GM12878 (cell line): Measurements from ENCODE around the gene LRRC8A. TPM values are rescaled to one million over a fixed set of nuclear protein-coding genes. Genes with fewer than 3 reads are reported as not detected.

ENCODE experiments used
- ATAC-seq: fragments of 200-7000 bp; cut with Tn5 transposase; 3 replicates; pipeline ENCODE4 v1.9.1; 2020; ENCODE audit warnings: mild to moderate bottlenecking, moderate library complexity
- BruUV-seq: library from RNA; stranded (reverse); fragments of 400-500 nt; replicated peaks from 2 replicates; lab custom pipeline; 2021; lab: Mats Ljungman, UMichigan
- CTCF ChIA-PET: fragments of 300-600 bp; sonication (Branson Sonifier 250); formaldehyde crosslinking; extraction: SDS; loops from one replicate; lab custom pipeline; 2021; ENCODE audit warnings: inconsistent platforms; lab: Yijun Ruan, JAX
- POLR2A ChIA-PET: fragments of 350-600 bp; formaldehyde crosslinking; extraction: SDS; loops from one replicate; lab custom pipeline; 2021; ENCODE audit warnings: inconsistent platforms; lab: Charles Lee
- RAD21 ChIA-PET: fragments of 300-600 bp; sonication (Branson Sonifier 250); formaldehyde crosslinking; loops from one replicate; lab custom pipeline; 2023; ENCODE audit warnings: antibody characterized with exemption; ENCODE audit not compliant: unreplicated experiment; lab: Charles Lee
- SMC1A ChIA-PET: fragments of 300-600 bp; sonication (Branson Sonifier 250); formaldehyde crosslinking; loops from one replicate; lab custom pipeline; 2023; ENCODE audit not compliant: unreplicated experiment, uncharacterized antibody; lab: Charles Lee
- DNase-seq: peaks from one replicate; pipeline ENCODE4 v3.0.0-alpha.2; 2011; ENCODE audit warnings: low read depth, low spot score
- FAIRE-seq: peaks from 3 replicates; lab custom pipeline; 2011; peaks lifted over from hg19 to GRCh38; lab: Jason Lieb, UNC
- H2AFZ ChIP-seq: 2 replicates; pipeline ENCODE4 v1.6.0; 2011; ENCODE audit warnings: low read depth, low read length, control low read depth; ENCODE audit not compliant: control insufficient read depth
- H3K27ac ChIP-seq: 2 replicates; pipeline ENCODE4 v1.5.1; 2011; ENCODE audit warnings: control low read depth; ENCODE audit not compliant: control insufficient read depth, insufficient read depth
- H3K27me3 ChIP-seq, 2 experiments: replicated peaks in 1 of 2; 2 replicates each; pipeline versions ENCODE4 v1.6.0 to v1.6.1; 2011; ENCODE audit warnings: low read length in 1 of 2; ENCODE audit not compliant: control insufficient read depth in 2 of 2, insufficient read depth in 2 of 2
- H3K36me3 ChIP-seq, 2 experiments: 2 replicates each; pipeline ENCODE4 v1.5.1; 2011; ENCODE audit warnings: low read length in 1 of 2; ENCODE audit not compliant: control insufficient read depth in 2 of 2, insufficient read depth in 2 of 2
- H3K4me1 ChIP-seq: 2 replicates; pipeline ENCODE4 v1.6.1; 2011; ENCODE audit warnings: mild to moderate bottlenecking, low read length, moderate library complexity, mixed read lengths; ENCODE audit not compliant: control insufficient read depth, insufficient read depth
- H3K4me2 ChIP-seq: 2 replicates; pipeline ENCODE4 v1.6.0; 2011; ENCODE audit warnings: control low read depth; ENCODE audit not compliant: control insufficient read depth, insufficient read depth
- H3K4me3 ChIP-seq: fragments of 200-600 bp; sonication (generic); 2 replicates; pipeline ENCODE4 v1.5.1; 2016
- H3K79me2 ChIP-seq: 2 replicates; pipeline ENCODE4 v1.6.0; 2011; ENCODE audit warnings: low read length; ENCODE audit not compliant: control insufficient read depth, insufficient read depth
- H3K9ac ChIP-seq: 2 replicates; pipeline ENCODE4 v1.8.0; 2011; ENCODE audit warnings: low read length, control low read depth, mixed read lengths; ENCODE audit not compliant: control insufficient read depth, insufficient read depth
- H3K9me3 ChIP-seq: replicated peaks from 3 replicates; pipeline ENCODE4 v1.5.1; 2011; ENCODE audit warnings: mild to moderate bottlenecking, low read length; ENCODE audit not compliant: control insufficient read depth, insufficient read depth
- H4K20me1 ChIP-seq: 2 replicates; pipeline ENCODE4 v1.6.0; 2011; ENCODE audit not compliant: control insufficient read depth, insufficient read depth
- ATF2 ChIP-seq: IDR thresholded peaks from 2 replicates; pipeline ENCODE4 v1.6.1; 2012; ENCODE audit warnings: low read length, inconsistent platforms
- BCL11A ChIP-seq: IDR thresholded peaks from 2 replicates; pipeline ENCODE4 v1.6.1; 2011; ENCODE audit warnings: low read depth, low read length
- E2F4 ChIP-seq: IDR thresholded peaks from 2 replicates; pipeline ENCODE4 v1.6.1; 2012; ENCODE audit warnings: low read depth, low read length, improper control_type of control experiment
- EED ChIP-seq: sonication (generic); IDR thresholded peaks from 2 replicates; pipeline ENCODE4 v1.6.1; 2016; ENCODE audit warnings: antibody characterized with exemption, low read depth
- EP300 ChIP-seq, 2 experiments: fragments of 150-350 bp in 1 of 2; IDR thresholded peaks; 2 replicates each; pipeline ENCODE4 v1.6.1; 2011 to 2012; ENCODE audit warnings: low read depth in 2 of 2, low read length in 2 of 2, borderline replicate concordance in 1 of 2, improper control_type of control experiment in 1 of 2, inconsistent platforms in 1 of 2; ENCODE audit not compliant: control insufficient read depth in 1 of 2
- IRF5 ChIP-seq: fragments of 450-650 bp; IDR thresholded peaks from 2 replicates; pipeline ENCODE4 v1.6.1; 2017; ENCODE audit warnings: borderline replicate concordance
- NFXL1 ChIP-seq: fragments of 450-650 bp; IDR thresholded peaks from 2 replicates; pipeline ENCODE4 v1.6.1; 2017; ENCODE audit warnings: antibody characterized with exemption, mild to moderate bottlenecking, borderline replicate concordance
- NR2F1 ChIP-seq: fragments of 450-650 bp; conservative IDR thresholded peaks from 2 replicates; pipeline ENCODE4 v1.6.1; 2017; ENCODE audit warnings: mild to moderate bottlenecking
- PAX8 ChIP-seq: fragments of 450-650 bp; IDR thresholded peaks from 2 replicates; pipeline ENCODE4 v1.6.1; 2017; ENCODE audit warnings: mild to moderate bottlenecking, moderate library complexity
- PKNOX1 ChIP-seq: fragments of 450-650 bp; IDR thresholded peaks from 2 replicates; pipeline ENCODE4 v1.6.1; 2016; ENCODE audit warnings: mild to moderate bottlenecking
- RAD21 ChIP-seq: IDR thresholded peaks from 2 replicates; pipeline ENCODE4 v1.6.1; 2011; ENCODE audit warnings: mild to moderate bottlenecking, low read depth, low read length, moderate library complexity; ENCODE audit not compliant: insufficient read depth
- RUNX3 ChIP-seq: IDR thresholded peaks from 2 replicates; pipeline ENCODE4 v1.6.1; 2012; ENCODE audit warnings: low read length, inconsistent platforms
- SMC3 ChIP-seq: IDR thresholded peaks from 2 replicates; pipeline ENCODE4 v1.6.1; 2011; ENCODE audit warnings: low read length, improper control_type of control experiment, borderline replicate concordance
- TBL1XR1 ChIP-seq: IDR thresholded peaks from 2 replicates; pipeline ENCODE4 v1.6.1; 2012; ENCODE audit warnings: low read depth, low read length, improper control_type of control experiment
- YY1 ChIP-seq: IDR thresholded peaks from 2 replicates; pipeline ENCODE4 v1.6.1; 2011; ENCODE audit warnings: low read depth, mild to moderate bottlenecking, low read length
- ZBTB33 ChIP-seq: fragments of 450-650 bp; IDR thresholded peaks from 2 replicates; pipeline ENCODE4 v1.6.1; 2017; ENCODE audit warnings: mild to moderate bottlenecking
- WGBS: methylation state at CpG from one replicate; pipeline ENCODE4 v1.1.6; 2016; ENCODE audit warnings: low lambda C conversion rate; ENCODE audit not compliant: insufficient replicate concordance, insufficient coverage; ENCODE audit errors: missing lambda C conversion rate; 5-methylcytosine and 5-hydroxymethylcytosine counted together
- in situ Hi-C: fragments of 300-500 bp; cut with MboI; formaldehyde crosslinking; loops from 9 replicates; pipeline ENCODE4 v1.14.3; 2018; ENCODE audit warnings: mixed read lengths
- intact Hi-C: fragments of 100-400 bp; cut with micrococcal nuclease; formaldehyde crosslinking; loops from one replicate; pipeline ENCODE4 v1.14.2; 2022; ENCODE audit not compliant: unreplicated experiment
- polyA plus RNA-seq, 11 experiments: library from polyadenylated mRNA; depleted of rRNA in 4 of 11; unstranded in 6 of 11; stranded (reverse) in 5 of 11; fragments of >200 nt; fragmentation: Nextera tagmentation in 4 of 11; fragmentation: Illumina TruSeq in 1 of 11; extraction: Ambion mirVana in 4 of 11; extraction: Trizol in 1 of 11; gene quantifications; 1 replicate in 1 of 11; 2 replicates in 10 of 11; pipeline versions ENCODE4 v1.2.1 to v1.2.3, GENCODE V29; 2011 to 2016; ENCODE audit warnings: inconsistent platforms in 2 of 11, missing spikeins in 2 of 11, low read depth in 1 of 11
- total RNA-seq, 4 experiments: library from RNA; depleted of rRNA in 3 of 4; stranded (reverse); fragments of >200 nt in 3 of 4; fragmentation: Illumina TruSeq in 1 of 4; extraction: Trizol in 1 of 4; gene quantifications; 2 replicates each; pipeline versions ENCODE4 v1.2.1 to v1.2.3, GENCODE V29; 2013 to 2021

LRRC8A gene
- total and polyA plus RNA-seq, 10 of the 15 experiments (the other 5 are each of a cell fraction or from before 2014, with no cell fraction given) = 1.6 to 15.9 (median 9.7) TPM

- RAD21 ChIA-PET = interaction anchor here (0.6 to 3.0 kb wide), 6 partner anchors 10 to 65 kb away, joined by 3 to 23 read pairs (median 5); partner anchors contain the start of genes KYAT1 and LRRC8A
- SMC1A ChIA-PET = interaction anchor here (1.0 to 6.3 kb wide), 3 partner anchors 10 to 64 kb away, joined by 3 to 53 read pairs (median 7); no protein-coding TSS in a partner anchor
- peak; percentile 13 for DNase-seq
- 31% methylated on average over 10 of the region's 10 CpGs for WGBS
- H3K4me1 ChIP-seq = no peaks in the 10 kb centered on the region
- intact Hi-C loops = loop anchor here (1.0 kb wide), 1 partner anchor 65 kb away; no protein-coding TSS in a partner anchor
- ATAC-seq = peak; percentile 100
- no peak overlapping the region for H3K4me2 ChIP-seq
- H3K27ac ChIP-seq = no peak overlapping the region
- H3K27me3 ChIP-seq = no peaks in the 10 kb centered on the region
- H3K9ac ChIP-seq = no peak overlapping the region
- CTCF ChIA-PET = interaction anchor here (0.6 to 13.1 kb wide), 10 partner anchors 11 to 159 kb away, joined by 3 to 158 read pairs (median 4); no protein-coding TSS in a partner anchor
- BruUV-seq = no TSS peak
- in situ Hi-C loops = loop anchor here (5.0 kb wide), 1 partner anchor 64 kb away; no protein-coding TSS in a partner anchor
- no peak overlapping the region for H3K4me3 ChIP-seq
- H4K20me1 ChIP-seq = no peaks in the 10 kb centered on the region
- POLR2A ChIA-PET = no interaction called here
- no peaks in the 10 kb centered on the region for H3K79me2 ChIP-seq
- H2AFZ ChIP-seq = no peak overlapping the region
- H3K36me3 ChIP-seq = no peaks in the 10 kb centered on the region; a peak in 1 of 4 replicates
- FAIRE-seq = peak; percentile 64
- H3K9me3 ChIP-seq = no peaks in the 10 kb centered on the region
- no peak for TF ChIP-seq EED
- TF ChIP-seq PKNOX1 = no peak
- 0 out of 2 replicates have a peak, but pooled peaks have one; percentile 61 for TF ChIP-seq YY1
- TF ChIP-seq RUNX3 = peak; percentile 66
- TF ChIP-seq NFXL1 = no peak
- TF ChIP-seq IRF5 = no peak
- no peak for TF ChIP-seq EP300 (IDR thresholded peaks at IDR 0.05; ENCODE audit: borderline replicate concordance in 1 of 2, control insufficient read depth in 1 of 2, low read depth in 2 of 2, low read length in 2 of 2)
- no peak for TF ChIP-seq ZBTB33
- no peak for TF ChIP-seq ATF2
- TF ChIP-seq TBL1XR1 = no peak
- TF ChIP-seq NR2F1 = peak; percentile 76
- no peak for TF ChIP-seq PAX8
- no peak for TF ChIP-seq E2F4
- no peak for TF ChIP-seq BCL11A
- peak; percentile 88 for TF ChIP-seq SMC3
- peak; percentile 77 for TF ChIP-seq RAD21
Measured at GRCh38 chr9:128863647-128864046, 18.3 kb upstream of the LRRC8A start.
